DMS53 (cell line): ENCODE results near the gene CDH26.
A peak's percentile ranks its signal among the peaks of the same experiment; 100 is the strongest.

Source experiments
- DNase-seq: peaks from one replicate; lab custom pipeline; 2025; lab: John Stamatoyannopoulos, UW

CDH26 gene

GRCh38 chr20:60046860-60047259 is 88.6 kb downstream of the CDH26 start:
- no peak for DNase-seq

DNA sequence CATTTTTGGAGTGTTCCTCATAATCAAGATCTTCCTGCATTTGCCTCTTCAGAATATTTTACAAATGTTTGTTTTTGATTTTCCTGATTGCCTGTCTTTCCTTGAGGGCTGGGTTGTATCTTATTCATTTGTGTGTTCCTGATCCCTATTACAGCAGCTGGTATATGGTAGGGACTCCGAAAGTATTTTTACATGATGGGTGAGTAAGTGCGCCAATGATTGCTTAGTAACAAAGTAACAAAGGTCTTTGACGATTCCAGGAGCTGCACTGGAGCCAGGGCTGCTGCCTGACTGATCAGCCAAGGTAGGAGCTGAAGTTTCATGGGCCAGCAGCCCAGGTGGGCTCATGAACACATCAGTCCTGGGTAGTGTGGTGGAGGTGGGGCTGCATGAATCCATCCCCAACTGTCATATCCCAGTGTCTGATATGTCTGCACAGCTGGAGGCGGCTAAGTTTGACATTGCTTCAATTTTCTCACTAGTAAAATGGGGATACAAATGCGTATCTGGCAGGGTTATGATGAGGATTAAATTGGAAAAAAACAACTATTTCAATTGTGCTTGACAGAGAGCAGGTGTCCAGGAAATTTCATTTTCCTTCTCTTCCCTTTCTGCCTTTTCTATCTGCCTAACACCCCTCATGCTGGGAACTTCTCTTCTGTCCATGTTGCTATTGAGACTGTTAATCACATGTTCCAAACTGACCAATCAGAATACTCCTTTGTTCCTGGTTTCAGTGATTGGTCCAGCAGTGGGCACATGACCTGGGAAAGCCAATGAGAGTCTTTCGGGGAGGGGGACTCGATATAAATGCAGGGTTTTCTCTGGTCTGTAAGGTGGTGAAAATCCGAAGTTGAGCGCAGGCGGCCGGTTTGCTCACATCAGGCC is 90.7 kb downstream of the CDH26 start:
- DNase-seq: peak; percentile 53

DNA sequence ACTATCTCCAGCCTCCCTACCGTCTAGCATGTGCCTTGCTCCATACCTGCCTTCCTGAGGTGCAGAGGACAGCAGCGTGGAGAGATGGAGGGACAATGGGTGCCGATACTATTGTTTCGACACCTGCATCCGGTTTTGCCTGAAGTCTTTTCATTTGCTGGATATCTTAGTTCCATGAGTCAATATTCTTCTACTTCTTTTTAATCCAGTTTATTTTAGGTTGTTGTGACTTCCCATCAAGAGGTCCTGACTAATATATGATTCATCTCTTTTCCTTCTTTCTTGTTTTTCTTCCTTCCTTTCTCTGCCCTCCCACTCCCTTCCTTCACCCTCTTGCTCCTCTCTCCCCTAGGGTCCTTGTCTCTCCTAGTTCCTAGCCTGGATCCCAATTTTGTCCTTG is 91.4 kb downstream of the CDH26 start:
- peak; percentile 53 for DNase-seq

- peak; percentile 92 for DNase-seq
These were observed 92.1 kb downstream of the CDH26 start for GRCh38 chr20:60050193-60050947.

- peak; percentile 51 for DNase-seq
These were observed 93.7 kb downstream of the CDH26 start for GRCh38 chr20:60051911-60052310.

DNA sequence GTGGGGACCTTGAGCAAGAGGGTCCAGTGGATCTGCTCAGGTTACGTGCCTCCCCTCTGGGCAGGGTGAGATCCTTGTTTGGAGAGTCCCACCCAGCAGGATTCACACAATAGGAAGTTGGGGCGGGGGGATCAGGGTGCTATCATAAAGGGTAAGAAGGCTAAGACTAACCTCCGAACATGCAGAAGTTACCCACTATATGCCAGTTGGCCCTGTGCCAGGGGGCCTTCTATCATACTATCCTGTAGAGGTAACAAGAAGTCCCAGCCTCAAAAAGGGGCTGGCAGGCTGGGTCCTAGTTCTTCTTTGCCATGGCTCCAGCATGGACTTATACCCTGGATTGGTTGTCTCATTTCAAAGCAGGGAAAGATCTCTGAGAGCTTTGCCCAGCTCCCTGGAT is 94.1 kb downstream of the CDH26 start:
- peak; percentile 56 for DNase-seq

DNA sequence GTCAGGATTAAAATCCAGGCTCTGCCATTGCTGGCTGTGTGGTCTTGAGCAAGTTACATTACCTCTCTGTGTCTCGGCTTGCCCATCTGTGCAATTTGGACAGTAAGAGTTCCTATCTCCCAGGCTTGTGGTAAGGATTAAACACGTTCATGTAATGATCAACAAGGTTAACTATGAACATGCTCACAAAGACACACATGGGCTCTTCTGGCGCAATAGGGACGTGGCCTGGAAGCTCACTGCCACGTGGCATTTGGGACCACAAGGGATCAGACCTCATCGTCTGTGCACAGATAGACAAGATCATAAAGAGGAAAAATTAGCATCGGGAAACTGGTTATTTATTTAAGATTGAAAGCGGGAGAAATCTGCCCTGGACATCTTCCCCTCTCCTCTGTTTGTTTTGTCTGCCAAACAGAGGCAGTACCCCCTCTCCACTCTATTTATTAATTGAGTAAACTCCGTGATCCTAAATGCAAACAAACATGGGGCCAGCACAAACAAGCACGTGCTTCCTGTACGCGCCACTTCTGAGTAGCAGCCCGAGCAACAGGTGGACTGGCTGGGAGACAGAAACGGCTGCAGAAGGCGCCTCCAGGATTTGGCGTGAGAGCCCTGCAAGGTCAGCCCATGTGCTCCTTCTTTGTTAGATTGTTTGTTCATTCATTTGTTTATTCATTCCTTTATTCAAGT is 95.0 kb downstream of the CDH26 start:
- DNase-seq: peak; percentile 99

GRCh38 chr20:60053818-60054190 is 95.6 kb downstream of the CDH26 start:
- no peak for DNase-seq

DNA sequence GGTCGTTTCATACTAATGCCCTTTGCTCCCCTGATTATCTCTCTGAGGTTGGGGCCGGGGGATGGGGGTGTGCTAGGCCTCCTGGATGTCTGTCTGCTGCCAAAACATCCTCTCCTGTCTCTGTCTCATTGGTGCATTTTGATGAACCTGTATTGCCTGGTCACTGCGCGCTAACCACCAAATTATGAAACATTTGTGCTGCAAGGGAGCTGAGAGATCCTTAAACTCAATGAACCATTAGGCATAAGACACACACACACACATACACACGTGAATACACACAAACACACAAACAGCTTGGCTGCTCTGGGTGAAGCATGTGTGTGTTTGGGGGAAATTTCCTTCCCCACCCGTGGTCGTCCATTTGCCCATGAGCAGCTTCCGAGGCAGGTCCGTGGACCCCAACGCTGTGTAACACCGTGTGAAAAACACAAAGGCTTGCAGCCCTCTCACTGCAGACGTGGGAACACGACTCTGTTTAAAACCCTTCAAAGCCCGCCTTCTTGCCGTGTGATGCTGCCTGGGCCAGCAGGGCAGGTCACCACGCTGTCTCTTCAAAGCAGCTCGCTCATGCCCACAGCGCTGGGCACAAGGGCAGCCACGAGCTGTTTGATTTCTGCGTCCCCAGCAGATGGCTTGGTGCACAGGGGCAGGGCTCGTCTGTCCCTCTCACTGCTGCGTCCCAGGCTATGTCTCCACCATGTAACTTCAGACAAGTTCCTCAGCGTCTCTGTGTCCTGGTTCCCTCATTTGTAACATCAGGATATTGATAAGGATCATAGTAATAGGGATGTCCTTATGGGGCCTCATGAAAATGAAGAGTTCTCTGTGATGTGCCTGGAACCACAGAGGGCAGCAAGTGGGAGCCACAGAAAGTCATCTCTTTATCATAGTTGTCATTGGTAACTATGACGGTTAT is 96.8 kb downstream of the CDH26 start:
- peak; percentile 86 for DNase-seq

GRCh38 chr20:60055740-60056139 is 97.5 kb downstream of the CDH26 start:
- DNase-seq: peak; percentile 80

- DNase-seq: peak; percentile 74
These were observed 98.3 kb downstream of the CDH26 start for GRCh38 chr20:60056407-60057122.

DNA sequence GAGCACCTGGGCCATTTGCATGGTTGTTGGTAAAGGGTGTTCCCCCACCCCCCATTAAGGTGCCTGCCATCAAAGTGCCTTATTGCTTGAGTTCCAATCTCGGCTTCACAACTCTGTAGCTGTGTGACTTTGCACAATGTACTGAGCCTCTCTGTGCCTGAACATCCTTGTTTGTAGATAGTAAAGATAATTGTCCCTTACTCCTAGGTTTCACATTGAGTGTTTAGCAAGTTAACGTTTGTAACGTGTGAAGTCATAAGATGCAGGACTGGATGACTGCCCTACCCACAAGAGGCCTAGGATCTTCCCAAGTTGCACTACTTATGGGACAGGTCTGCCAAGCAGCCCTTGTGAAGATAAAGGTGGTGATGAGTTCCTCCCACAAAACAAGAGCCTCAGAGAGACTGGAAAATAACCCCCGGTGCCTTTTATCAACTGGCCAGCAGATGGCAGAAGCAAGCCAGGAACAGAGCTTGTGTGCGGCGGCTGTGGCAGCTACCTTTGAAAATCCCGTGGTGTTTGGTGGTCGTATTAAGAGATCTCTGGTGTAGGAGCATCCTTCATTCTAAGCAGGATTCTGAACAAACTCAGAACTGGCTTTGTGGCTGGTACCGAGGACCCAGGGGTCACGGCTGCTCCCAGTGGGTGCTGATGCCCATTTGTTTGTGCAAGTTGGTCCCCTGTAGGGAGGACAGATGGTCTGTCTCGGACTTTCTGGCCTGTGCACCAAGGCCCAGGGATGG is 99.1 kb downstream of the CDH26 start:
- DNase-seq: peak; percentile 95

GRCh38 chr20:60057866-60058807 is 99.9 kb downstream of the CDH26 start:
- peak; percentile 93 for DNase-seq

- DNase-seq: peak; percentile 78
These were observed 100.7 kb downstream of the CDH26 start for GRCh38 chr20:60058879-60059278.

- DNase-seq: no peak
These were observed 101.9 kb downstream of the CDH26 start for GRCh38 chr20:60060006-60060557.

- DNase-seq: peak; percentile 9
These were observed 102.4 kb downstream of the CDH26 start for GRCh38 chr20:60060593-60060992.

DNA sequence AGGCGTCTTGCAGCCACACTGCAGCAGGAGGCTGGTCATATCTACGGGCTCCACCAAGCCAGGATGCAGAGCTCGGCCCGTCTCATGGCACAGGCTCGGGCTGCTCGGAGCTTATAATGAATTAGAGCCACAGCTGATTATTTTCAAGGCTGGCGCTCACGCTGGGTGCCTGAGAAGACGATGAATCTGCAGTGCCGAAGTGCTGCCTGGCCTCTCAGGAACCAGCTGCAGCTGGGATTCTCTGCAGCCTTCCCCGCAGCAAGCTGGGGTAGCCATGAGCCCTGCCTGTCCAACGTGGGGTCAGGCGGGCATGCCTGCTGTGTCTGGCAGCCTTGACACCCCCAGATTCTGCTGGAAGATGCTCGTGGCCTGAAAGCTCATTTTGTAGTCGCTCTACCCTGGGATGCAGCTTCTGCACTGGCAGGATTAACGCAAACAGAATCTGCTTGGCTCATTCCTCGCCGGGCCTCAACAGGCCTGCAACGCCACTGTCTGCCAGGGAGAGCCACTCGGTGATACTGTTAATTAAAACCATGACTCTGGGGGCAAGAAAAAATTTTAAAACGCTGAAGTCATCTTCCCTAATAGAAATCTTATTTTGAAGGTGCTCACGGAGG is 104.3 kb downstream of the CDH26 start:
- no peak for DNase-seq

- no peak for DNase-seq
These were observed 104.8 kb downstream of the CDH26 start for GRCh38 chr20:60063048-60063451.
